Measurements from ENCODE around the gene NASP. TPM values are rescaled to one million over a fixed set of nuclear protein-coding genes. Genes with fewer than 3 reads are reported as not detected.

The NASP gene
- total RNA-seq, 1 experiment from 2014 or later: 535 TPM

DNA sequence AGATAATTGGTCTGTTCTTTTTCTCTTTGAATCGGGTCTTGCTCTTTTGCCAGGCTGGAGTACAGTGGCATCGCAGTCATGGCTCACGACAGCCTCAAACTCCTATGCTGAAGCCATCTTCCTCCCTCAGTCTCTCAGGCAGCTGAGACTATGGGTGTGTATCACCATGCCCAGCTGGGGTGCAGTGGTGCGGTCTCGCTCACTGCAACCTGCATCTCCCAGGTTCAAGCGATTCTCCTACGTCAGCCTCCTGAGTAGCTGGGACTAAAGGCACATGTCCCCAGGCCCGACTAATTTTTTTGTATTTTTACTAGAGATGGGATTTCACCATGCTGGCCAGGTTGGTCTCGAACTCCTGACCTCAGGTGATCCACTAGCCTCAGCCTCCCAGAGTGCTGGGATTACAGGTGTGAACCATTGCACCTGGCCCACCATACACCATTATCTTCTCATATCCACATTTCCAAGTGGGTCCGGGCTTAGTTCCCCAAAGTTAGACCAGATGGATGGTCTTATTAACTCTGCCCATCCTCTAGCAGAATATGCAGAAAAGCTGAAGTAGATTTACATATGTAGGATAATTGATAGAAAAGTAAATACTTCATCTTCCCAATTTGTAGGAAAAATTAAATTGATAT lies 26.9 kb downstream of the NASP start:
- no peak overlapping the region for H3K4me3 Mint-ChIP-seq
- peaks cover 88% of the 10 kb centered on the region for H3K36me3 Mint-ChIP-seq
- no peaks in the 10 kb centered on the region for H3K9me3 Mint-ChIP-seq
- TF ChIP-seq, protein P1, sequence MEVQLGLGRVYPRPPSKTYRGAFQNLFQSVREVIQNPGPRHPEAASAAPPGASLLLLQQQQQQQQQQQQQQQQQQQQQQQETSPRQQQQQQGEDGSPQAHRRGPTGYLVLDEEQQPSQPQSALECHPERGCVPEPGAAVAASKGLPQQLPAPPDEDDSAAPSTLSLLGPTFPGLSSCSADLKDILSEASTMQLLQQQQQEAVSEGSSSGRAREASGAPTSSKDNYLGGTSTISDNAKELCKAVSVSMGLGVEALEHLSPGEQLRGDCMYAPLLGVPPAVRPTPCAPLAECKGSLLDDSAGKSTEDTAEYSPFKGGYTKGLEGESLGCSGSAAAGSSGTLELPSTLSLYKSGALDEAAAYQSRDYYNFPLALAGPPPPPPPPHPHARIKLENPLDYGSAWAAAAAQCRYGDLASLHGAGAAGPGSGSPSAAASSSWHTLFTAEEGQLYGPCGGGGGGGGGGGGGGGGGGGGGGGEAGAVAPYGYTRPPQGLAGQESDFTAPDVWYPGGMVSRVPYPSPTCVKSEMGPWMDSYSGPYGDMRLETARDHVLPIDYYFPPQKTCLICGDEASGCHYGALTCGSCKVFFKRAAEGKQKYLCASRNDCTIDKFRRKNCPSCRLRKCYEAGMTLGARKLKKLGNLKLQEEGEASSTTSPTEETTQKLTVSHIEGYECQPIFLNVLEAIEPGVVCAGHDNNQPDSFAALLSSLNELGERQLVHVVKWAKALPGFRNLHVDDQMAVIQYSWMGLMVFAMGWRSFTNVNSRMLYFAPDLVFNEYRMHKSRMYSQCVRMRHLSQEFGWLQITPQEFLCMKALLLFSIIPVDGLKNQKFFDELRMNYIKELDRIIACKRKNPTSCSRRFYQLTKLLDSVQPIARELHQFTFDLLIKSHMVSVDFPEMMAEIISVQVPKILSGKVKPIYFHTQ (CRISPR knock-in tag; IDR thresholded peaks at IDR 0.05): no peak
- TF ChIP-seq JAZF1 (CRISPR knock-in tag; IDR thresholded peaks at IDR 0.05) (no peak), ESRRA (CRISPR knock-in tag; IDR thresholded peaks at IDR 0.05; ENCODE audit: borderline replicate concordance) (no peak), GABPB1 (CRISPR knock-in tag; IDR thresholded peaks at IDR 0.05) (no peak), CREB1 (CRISPR knock-in tag; IDR thresholded peaks at IDR 0.05) (no peak), NFATC4 (CRISPR knock-in tag; IDR thresholded peaks at IDR 0.05) (no peak), MXD4 (CRISPR knock-in tag; IDR thresholded peaks at IDR 0.05; ENCODE audit: borderline replicate concordance) (no peak), SP1 (CRISPR knock-in tag; conservative IDR thresholded peaks at IDR 0.05) (no peak), HMGA2 (CRISPR knock-in tag; IDR thresholded peaks at IDR 0.05) (no peak), GTF2I (CRISPR knock-in tag; conservative IDR thresholded peaks at IDR 0.05) (no peak)
- TF ChIP-seq, protein P2, sequence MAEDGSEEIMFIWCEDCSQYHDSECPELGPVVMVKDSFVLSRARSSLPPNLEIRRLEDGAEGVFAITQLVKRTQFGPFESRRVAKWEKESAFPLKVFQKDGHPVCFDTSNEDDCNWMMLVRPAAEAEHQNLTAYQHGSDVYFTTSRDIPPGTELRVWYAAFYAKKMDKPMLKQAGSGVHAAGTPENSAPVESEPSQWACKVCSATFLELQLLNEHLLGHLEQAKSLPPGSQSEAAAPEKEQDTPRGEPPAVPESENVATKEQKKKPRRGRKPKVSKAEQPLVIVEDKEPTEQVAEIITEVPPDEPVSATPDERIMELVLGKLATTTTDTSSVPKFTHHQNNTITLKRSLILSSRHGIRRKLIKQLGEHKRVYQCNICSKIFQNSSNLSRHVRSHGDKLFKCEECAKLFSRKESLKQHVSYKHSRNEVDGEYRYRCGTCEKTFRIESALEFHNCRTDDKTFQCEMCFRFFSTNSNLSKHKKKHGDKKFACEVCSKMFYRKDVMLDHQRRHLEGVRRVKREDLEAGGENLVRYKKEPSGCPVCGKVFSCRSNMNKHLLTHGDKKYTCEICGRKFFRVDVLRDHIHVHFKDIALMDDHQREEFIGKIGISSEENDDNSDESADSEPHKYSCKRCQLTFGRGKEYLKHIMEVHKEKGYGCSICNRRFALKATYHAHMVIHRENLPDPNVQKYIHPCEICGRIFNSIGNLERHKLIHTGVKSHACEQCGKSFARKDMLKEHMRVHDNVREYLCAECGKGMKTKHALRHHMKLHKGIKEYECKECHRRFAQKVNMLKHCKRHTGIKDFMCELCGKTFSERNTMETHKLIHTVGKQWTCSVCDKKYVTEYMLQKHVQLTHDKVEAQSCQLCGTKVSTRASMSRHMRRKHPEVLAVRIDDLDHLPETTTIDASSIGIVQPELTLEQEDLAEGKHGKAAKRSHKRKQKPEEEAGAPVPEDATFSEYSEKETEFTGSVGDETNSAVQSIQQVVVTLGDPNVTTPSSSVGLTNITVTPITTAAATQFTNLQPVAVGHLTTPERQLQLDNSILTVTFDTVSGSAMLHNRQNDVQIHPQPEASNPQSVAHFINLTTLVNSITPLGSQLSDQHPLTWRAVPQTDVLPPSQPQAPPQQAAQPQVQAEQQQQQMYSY (CRISPR knock-in tag; IDR thresholded peaks at IDR 0.05): no peak
- TF ChIP-seq, protein P3, sequence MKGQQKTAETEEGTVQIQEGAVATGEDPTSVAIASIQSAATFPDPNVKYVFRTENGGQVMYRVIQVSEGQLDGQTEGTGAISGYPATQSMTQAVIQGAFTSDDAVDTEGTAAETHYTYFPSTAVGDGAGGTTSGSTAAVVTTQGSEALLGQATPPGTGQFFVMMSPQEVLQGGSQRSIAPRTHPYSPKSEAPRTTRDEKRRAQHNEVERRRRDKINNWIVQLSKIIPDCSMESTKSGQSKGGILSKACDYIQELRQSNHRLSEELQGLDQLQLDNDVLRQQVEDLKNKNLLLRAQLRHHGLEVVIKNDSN (CRISPR knock-in tag; IDR thresholded peaks at IDR 0.05): no peak
- DNase-seq (ENCODE audit: low spot score) (no peak), ATAC-seq (no peak)
- ChIA-PET POLR2A (interaction anchor here (0.6 kb wide), 1 partner anchor 723 kb away, joined by 3 read pairs; no protein-coding TSS in a partner anchor), CTCF (interaction anchor here (0.6 kb wide), 1 partner anchor 19 kb away, joined by 4 read pairs; no protein-coding TSS in a partner anchor)
- H3K27ac Mint-ChIP-seq: no peak overlapping the region
- H3K4me1 Mint-ChIP-seq: peaks cover 9% of the 10 kb centered on the region
- no peaks in the 10 kb centered on the region for H3K27me3 Mint-ChIP-seq (ENCODE audit: low read depth)

DNA sequence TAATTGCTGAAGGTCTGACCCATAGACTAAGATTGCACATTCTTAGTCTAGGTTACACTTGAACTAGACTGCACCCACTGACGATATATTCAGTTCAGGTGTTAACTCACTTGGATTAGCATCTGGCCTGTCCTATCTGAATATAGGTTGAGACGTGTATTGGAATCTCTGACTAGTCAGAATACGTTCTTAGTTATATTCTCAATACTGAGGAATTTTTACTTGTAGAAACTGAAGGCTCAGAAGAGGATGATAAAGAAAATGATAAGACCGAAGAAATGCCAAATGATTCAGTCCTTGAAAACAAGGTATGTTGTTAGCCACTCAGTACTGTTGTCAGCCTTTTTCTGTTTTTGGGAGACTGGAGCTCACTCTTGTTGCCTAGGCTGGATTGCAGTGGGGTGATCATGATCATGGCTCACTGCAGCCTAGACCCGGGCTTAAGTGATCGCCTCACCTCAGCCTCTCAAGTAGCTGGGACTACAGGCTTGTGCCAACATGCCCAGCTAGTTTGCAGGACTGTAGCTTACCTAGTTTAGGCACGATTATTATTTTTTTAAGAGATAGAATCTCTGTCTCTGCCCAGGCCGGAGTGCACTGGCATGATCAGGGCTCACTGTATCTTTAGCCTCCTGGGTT lies 29.2 kb downstream of the NASP start:
- Mint-ChIP-seq H3K4me3 (no peak overlapping the region), H3K9me3 (no peaks in the 10 kb centered on the region), H3K36me3 (peaks cover 88% of the 10 kb centered on the region), H3K27ac (peak overlapping the region; percentile 94), H3K27me3 (ENCODE audit: low read depth) (no peaks in the 10 kb centered on the region), H3K4me1 (peaks cover 5% of the 10 kb centered on the region; the same call in 1 of the 2 replicates)
- POLR2A ChIA-PET: no interaction called here
- no peak for DNase-seq (ENCODE audit: low spot score)
- CTCF ChIA-PET: no interaction called here
- ATAC-seq: no peak
- TF ChIP-seq, protein P4, sequence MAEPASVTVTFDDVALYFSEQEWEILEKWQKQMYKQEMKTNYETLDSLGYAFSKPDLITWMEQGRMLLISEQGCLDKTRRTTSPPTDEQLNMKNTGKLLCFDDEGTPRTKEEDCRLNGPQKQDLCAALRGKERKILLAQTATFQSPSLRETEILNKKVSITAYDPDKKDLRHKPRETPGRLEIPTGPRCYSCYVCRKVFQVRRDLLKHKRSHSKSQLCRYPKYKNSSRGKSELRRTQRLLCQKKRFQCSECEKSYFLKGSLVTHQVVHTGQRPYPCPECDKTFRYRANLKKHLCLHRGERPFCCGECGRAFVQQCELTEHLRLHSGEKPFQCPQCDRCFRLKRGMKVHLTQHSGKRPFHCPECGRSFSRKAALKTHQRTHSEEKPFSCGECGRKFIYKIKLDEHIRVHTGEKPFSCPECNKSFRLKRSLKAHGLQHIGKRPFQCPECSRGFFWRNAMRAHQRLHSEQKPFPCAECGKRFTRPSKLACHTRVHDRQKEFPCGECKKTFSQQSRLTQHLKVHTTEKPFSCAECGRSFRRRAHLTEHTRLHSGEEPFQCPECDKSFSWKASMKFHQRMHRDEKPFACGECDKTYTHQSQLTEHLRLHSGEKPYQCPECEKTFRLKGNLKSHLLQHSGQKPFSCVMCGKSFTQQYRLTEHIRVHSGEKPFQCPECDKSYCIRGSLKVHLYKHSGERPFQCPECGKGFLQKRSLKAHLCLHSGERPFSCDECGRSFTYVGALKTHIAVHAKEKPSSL (CRISPR knock-in tag; conservative IDR thresholded peaks at IDR 0.05): no peak
- TF ChIP-seq, protein P2 (CRISPR knock-in tag; IDR thresholded peaks at IDR 0.05): no peak
- no peak for TF ChIP-seq ELF4 (CRISPR knock-in tag; IDR thresholded peaks at IDR 0.05; ENCODE audit: low read depth)
- TF ChIP-seq, protein P5, sequence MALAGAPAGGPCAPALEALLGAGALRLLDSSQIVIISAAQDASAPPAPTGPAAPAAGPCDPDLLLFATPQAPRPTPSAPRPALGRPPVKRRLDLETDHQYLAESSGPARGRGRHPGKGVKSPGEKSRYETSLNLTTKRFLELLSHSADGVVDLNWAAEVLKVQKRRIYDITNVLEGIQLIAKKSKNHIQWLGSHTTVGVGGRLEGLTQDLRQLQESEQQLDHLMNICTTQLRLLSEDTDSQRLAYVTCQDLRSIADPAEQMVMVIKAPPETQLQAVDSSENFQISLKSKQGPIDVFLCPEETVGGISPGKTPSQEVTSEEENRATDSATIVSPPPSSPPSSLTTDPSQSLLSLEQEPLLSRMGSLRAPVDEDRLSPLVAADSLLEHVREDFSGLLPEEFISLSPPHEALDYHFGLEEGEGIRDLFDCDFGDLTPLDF (CRISPR knock-in tag; IDR thresholded peaks at IDR 0.05): no peak
- TF ChIP-seq, protein P6, sequence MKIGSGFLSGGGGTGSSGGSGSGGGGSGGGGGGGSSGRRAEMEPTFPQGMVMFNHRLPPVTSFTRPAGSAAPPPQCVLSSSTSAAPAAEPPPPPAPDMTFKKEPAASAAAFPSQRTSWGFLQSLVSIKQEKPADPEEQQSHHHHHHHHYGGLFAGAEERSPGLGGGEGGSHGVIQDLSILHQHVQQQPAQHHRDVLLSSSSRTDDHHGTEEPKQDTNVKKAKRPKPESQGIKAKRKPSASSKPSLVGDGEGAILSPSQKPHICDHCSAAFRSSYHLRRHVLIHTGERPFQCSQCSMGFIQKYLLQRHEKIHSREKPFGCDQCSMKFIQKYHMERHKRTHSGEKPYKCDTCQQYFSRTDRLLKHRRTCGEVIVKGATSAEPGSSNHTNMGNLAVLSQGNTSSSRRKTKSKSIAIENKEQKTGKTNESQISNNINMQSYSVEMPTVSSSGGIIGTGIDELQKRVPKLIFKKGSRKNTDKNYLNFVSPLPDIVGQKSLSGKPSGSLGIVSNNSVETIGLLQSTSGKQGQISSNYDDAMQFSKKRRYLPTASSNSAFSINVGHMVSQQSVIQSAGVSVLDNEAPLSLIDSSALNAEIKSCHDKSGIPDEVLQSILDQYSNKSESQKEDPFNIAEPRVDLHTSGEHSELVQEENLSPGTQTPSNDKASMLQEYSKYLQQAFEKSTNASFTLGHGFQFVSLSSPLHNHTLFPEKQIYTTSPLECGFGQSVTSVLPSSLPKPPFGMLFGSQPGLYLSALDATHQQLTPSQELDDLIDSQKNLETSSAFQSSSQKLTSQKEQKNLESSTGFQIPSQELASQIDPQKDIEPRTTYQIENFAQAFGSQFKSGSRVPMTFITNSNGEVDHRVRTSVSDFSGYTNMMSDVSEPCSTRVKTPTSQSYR (CRISPR knock-in tag; IDR thresholded peaks at IDR 0.05): no peak

All from WTC11 (cell line).